ENCODE measurements around the gene BCL10.
A peak's percentile ranks its signal among the peaks of the same experiment; 100 is the strongest.
"Not testable (repeated sequence)": the region's sequence is repeated elsewhere in the genome, so short reads cannot be mapped to it uniquely, and the experiment has no call there.

Gene BCL10

GRCh38 chr1:85262985-85263384 is 13.4 kb downstream of the BCL10 start:
- no peak for DNase-seq

GRCh38 chr1:85259912-85260274 is 16.5 kb downstream of the BCL10 start:
- DNase-seq, result no peak

- peak; percentile 97 for DNase-seq
Observed at GRCh38 chr1:85259118-85259911, 17.1 kb downstream of the BCL10 start, which contains the start of gene C1orf52. C1orf52 (minus strand) TSS chr1:85259662; CDS start chr1:85259633, 29 bp downstream.

GRCh38 chr1:85258536-85259117 is 17.8 kb downstream of the BCL10 start:
- DNase-seq, result no peak

GRCh38 chr1:85249042-85249441 is 27.4 kb downstream of the BCL10 start:
- DNase-seq, result not testable (repeated sequence)

GRCh38 chr1:85245891-85246290 is 30.5 kb downstream of the BCL10 start:
- no peak for DNase-seq

GRCh38 chr1:85245456-85245855 is 31.0 kb downstream of the BCL10 start:
- no peak for DNase-seq

- no peak for DNase-seq
Observed at GRCh38 chr1:85244271-85245061, 32.0 kb downstream of the BCL10 start.

GRCh38 chr1:85243372-85243771 is 33.1 kb downstream of the BCL10 start:
- no peak for DNase-seq

GRCh38 chr1:85240643-85241042 is 35.8 kb downstream of the BCL10 start:
- DNase-seq, result no peak

GRCh38 chr1:85240174-85240601 is 36.2 kb downstream of the BCL10 start:
- DNase-seq, result peak; percentile 63

- DNase-seq, result no peak
Observed at GRCh38 chr1:85237613-85238012, 38.8 kb downstream of the BCL10 start.

- peak; percentile 98 for DNase-seq
Observed at GRCh38 chr1:85230305-85230977, 46.0 kb downstream of the BCL10 start.

GRCh38 chr1:85229574-85230097 is 46.8 kb downstream of the BCL10 start:
- DNase-seq, result peak; percentile 99

- no peak for DNase-seq
Observed at GRCh38 chr1:85228972-85229371, 47.5 kb downstream of the BCL10 start.

GRCh38 chr1:85225624-85226380 is 50.6 kb downstream of the BCL10 start:
- peak; percentile 74 for DNase-seq

- DNase-seq, result peak; percentile 100
Observed at GRCh38 chr1:85224734-85225623, 51.5 kb downstream of the BCL10 start.

GRCh38 chr1:85224295-85224694 is 52.1 kb downstream of the BCL10 start:
- no peak for DNase-seq

GRCh38 chr1:85223334-85223733 is 53.1 kb downstream of the BCL10 start:
- DNase-seq, result no peak

GRCh38 chr1:85220756-85221201 is 55.7 kb downstream of the BCL10 start:
- DNase-seq, result no peak
